GM19240 (cell line): ENCODE measurements around the gene SEL1L.
A peak's percentile ranks its signal among the peaks of the same experiment; 100 is the strongest.
"Not testable (repeated sequence)": the region's sequence is repeated elsewhere in the genome, so short reads cannot be mapped to it uniquely, and the experiment has no call there.

ENCODE experiments used
- DNase-seq: peaks from one replicate; pipeline ENCODE4 v3.0.0; 2011; ENCODE audit warnings: low spot score; ENCODE audit not compliant: insufficient read length

The SEL1L gene

DNA sequence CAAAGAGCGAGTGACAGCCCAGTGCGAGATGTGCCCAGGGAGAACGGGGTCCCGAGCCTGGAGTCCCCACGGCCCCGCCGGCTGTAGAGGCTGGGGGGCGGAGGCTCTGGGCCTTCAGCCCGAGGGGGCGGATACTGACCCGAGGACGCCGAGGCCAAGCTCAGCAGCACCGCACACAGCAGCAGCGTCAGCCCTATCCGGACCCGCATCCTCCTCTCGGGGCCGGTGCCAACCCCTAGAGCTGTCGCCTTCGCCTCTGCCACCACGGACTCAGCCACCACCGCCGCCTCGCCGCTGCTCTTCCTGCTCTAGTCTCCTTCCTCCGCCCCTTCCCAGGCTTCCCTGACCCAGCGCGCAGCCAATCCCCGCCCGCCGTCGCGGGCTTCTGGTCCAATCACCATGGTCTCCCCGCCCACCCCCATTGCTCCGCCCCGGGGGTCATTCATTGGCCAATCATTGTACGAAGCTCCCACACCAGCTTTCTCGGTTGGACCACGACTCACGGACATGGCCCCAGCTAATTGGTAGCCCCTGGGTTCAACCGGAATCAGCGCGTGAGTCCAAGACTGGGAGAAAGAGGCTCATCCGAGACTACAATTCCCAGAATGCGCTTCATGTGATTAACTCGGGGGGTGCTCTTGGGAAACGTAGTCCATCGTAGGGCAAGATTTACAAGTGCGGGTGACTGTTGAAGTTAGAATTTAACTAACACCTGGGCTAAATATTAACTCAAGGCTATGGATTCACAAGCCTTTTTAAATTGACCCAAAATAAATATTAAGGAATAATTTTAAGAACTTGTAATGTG is at the start of gene SEL1L:
TSS of gene SEL1L (minus strand) at position 318 of the 808 bp plus-strand sequence. CDS start at position 209, 109 bp downstream.
- peak; percentile 72 for DNase-seq

GRCh38 chr14:81582420-81582819 is 48.8 kb upstream of the SEL1L start:
- DNase-seq, result no peak

GRCh38 chr14:81579115-81579514 is 45.5 kb upstream of the SEL1L start:
- no peak for DNase-seq

- no peak for DNase-seq
Observed at GRCh38 chr14:81571437-81571836, 37.8 kb upstream of the SEL1L start.

DNA sequence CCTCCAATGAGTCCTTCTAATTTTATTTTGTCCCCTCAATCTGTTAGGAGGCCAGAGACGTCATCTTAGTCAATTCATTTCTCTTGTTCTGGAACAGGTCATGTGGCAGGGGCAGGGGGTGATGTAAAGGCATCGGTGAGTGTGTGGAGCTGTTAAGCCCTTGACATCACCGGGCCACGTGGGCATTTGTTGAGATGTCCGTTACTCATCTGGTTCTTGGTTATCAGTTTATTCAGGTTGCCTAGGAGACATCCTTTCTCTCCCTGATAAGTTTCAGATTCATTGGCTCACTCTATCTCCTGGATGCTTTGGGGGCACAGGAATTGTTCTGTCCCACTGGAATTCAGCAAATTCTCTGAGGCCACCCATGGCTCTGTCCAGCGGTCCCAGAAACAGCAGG is 33.6 kb upstream of the SEL1L start:
- DNase-seq, result no peak

DNA sequence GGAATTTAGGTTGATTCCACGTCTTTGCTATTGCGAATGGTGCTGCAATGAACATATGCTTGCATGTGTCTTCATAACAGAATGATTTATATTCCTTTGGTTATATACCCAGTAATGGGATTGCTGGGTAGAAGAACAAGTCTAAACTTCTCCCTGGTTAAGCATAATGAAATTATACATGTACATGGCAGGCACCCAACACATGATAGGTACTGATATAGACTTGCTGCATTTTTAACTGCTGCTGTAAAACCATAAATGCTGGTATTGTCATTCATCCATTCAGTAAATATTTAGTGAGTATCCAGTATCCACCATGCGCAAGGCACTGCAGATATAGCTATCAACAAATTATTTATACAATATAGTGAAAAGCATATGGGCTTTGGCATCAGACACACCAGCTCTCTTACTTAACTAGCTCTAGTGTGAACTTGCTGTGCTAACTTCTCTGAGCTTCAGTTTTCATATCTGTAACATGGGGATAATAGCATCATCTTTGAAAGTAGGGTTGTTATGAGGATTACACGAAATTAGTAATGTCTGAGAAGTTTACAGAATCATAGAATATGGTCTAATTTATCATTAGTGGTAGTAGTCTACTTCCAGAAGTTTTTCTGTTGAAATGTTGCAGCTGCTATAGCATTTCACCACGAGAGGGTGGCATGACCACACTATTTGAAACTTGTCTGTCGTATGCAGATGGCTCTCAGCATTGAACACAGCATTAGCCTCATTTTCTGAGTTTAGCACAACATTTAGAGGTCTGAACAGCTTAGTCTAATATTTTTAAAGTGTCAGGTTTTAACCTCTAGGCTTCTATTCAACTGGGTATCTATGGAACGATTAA is 32.0 kb upstream of the SEL1L start:
- peak; percentile 12 for DNase-seq

DNA sequence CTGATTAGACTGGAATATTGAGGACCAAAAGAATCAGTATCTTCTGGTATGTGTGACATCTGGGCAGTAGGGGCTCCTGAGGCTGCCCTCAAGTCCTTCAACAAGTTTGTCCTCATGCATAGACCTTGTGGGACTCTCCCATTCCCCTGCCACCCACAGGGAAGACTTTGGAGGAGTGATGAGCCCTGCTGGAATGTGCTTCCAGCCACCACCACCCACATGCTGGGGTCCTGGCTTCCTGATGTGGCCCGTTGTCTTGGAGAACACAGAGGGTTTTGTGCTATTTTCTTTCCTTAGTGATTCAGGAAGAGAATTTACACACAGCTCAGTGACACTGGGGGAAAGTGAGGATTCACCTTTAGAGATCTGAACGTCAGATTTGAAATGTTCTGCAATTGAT is 29.2 kb upstream of the SEL1L start:
- no peak for DNase-seq

DNA sequence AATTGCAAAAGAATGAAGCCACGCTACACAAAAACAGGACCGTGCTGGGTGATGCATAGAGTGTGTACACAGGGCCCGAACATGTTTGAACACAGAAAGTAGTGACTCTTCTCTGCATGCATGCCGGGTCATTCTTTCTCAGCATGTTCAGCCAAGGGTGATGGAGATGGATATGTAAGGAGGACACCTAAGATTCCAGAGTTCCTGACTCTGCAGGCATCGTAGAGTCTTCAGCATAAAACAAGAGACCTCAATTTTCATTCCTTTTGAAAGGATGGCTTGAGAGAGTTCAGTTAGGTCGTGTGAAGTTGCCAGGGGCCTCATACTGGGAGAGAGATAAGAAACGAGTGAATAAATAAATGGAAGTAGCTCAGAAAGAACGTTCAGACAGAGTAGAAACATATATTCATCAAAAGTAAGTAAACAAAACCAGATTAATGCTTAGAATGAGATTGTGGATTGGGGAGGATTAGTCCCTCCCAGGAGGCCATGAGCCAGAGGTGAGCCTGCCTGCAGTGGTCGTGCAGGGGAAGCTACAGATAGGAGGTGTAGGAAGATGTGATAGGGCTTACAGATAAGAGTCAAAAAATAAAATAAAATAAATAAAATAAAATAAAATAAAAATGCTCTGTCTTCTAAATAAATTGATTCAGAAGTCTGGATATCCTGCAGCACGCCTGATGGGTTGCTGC is 27.6 kb upstream of the SEL1L start:
- DNase-seq, result no peak

GRCh38 chr14:81559385-81559784 is 25.7 kb upstream of the SEL1L start:
- no peak for DNase-seq

DNA sequence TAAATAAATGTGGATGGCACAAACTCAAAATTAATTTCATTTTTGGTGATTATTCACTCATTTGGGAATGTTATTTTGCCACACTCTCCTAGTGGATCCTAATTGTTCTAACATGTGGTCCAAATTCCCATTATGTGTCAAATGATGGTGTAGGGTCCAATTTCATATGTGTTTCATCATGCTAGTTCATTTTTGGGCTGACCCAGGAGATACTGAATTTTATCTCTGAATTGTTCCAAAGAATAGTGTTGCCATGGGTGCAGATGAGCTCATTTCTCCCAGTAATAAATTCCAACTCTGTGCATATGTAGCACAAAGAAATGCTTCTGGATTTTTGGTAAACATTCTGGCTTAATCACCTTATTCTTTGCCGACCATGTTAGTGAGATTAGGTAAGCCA is 23.5 kb upstream of the SEL1L start:
- DNase-seq, result no peak

DNA sequence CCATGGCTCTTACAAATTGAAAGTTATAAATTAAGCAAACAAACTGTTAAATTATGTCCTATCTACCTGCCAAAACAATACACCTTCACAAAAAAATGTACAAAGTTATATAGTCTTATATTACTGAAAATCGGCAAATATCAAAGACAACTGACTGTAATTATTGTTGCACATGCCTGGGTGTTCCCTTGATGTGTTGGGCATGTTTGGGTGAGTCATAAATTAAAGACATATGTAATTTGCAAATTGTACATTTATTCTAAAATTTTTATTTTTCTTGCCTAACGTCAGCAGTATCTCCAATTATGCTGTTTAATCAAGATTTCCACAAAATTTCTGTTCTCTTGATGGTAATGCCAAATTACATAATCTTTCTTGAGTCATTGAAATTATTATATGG is 22.0 kb upstream of the SEL1L start:
- no peak for DNase-seq

- DNase-seq, result no peak
Observed at GRCh38 chr14:81555051-81555450, 21.4 kb upstream of the SEL1L start.

- no peak for DNase-seq
Observed at GRCh38 chr14:81551471-81551870, 17.8 kb upstream of the SEL1L start.

GRCh38 chr14:81550001-81550637 is 16.5 kb upstream of the SEL1L start:
- no peak for DNase-seq

DNA sequence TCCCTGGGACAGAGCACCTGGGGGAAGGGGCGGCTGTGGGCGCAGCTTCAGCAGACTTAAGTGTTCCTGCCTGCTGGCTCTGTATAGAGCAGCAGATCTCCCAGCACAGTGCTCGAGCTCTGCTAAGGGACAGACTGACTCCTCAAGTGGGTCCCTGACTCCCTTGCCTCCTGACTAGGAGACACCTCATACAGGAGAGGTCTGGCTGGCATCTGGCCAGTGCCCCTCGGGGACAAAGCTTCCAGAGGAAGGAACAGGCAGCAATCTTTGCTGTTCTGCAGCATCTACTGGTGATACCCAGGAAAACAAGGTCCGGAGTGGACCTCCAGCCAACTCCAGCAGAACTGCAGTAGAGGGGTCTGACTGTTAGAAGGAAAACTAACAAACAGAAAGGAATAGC is 7.6 kb upstream of the SEL1L start:
- DNase-seq, result not testable (repeated sequence)

GRCh38 chr14:81537193-81537592 is 3.5 kb upstream of the SEL1L start:
- DNase-seq, result no peak

GRCh38 chr14:81536241-81536771 is 2.7 kb upstream of the SEL1L start:
- DNase-seq, result no peak

DNA sequence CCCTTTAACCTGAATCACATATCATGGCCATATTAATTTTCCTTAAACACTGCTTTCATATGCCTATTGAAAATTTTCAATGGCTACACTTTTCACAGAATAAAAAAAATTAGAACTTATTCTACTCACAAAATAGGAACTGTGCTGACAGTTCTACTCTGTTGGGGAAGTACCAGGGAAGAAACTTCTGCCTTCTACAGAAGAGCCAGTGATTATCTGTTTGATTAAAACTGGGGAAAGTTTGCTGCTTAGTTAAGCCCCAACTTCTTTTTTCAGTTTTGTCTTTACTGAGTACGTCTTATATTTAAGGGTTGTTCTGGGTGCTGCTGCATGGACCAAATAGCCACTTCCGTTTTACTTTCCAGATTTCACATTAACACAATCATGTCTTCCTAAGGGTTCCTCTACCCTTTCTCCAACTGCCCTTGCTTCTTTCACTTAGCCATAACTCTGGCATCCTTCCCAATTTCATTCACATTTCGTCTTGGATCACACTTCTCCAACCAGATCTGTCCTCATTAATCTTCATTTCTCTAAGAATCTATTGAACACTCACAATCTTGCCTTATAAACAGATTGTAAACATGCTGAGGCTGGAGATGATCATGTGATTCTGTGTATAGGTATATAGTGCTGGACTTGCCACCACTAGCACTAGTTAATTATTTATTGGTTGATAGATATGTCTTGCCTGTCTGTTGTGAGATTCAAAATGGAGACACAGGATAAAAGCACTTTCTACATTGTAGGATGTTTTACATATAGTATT is 1.9 kb upstream of the SEL1L start:
- no peak for DNase-seq

DNA sequence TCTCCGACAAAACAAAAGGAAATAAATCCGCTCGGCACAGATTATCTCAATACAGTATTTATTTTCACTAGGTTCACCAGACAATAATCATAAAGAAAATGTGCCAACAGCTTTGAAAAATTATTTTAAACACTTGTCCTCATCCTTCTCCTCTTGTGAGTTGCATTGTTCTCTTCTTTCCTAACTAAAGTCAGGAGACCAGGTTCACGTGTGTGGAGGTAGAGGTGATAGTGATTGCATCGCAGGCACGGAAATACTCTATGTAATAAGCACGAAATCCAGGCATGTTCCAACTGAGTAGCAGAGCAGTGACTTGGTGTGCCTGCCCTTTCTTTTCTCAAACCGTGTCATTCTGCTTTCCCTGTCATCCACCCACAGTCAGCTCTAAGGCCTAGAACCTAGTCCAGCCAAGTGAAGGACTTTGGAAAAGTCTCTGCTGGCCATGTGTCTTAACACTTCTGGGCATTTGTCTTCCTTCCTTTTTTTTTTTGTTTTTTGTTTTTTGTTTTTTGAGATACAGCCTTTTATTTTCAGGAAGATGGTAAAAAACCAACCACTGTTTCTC is 939 bp upstream of the SEL1L start:
- no peak for DNase-seq

DNA sequence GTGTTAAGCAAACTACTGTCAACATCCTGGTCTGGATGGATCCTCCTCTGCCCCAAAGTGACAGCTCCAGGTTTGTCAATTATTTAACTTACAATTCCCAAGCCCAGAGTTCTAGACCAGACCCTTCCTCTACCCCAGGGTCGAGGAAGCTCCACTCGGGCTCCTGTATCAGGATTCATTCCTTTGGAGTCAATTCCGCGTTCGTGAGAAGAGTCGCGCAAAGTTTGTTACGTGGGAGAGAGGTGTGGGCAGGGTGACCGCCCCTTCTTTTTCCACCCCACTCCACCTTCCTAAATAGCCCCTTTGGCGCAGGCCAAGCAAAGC is 479 bp downstream of the SEL1L start:
- DNase-seq, result no peak
